PC-9 (cell line): Measurements from ENCODE around the gene MBNL1. TPM values are rescaled to one million over a fixed set of nuclear protein-coding genes. Genes with fewer than 3 reads are reported as not detected.

ENCODE experiments used
- BruUV-seq: library from RNA; stranded (reverse); fragments of 400-500 nt; replicated peaks from 2 replicates; lab custom pipeline; 2021; lab: Mats Ljungman, UMichigan
- CTCF ChIA-PET: fragments of 300-600 bp; sonication (Branson Sonifier 250); formaldehyde crosslinking; loops from one replicate; lab custom pipeline; 2022; ENCODE audit warnings: antibody characterized with exemption; lab: Charles Lee
- POLR2A ChIA-PET: fragments of 300-600 bp; sonication (Branson Sonifier 250); formaldehyde crosslinking; loops from one replicate; lab custom pipeline; 2022; ENCODE audit warnings: antibody characterized with exemption; ENCODE audit not compliant: unreplicated experiment; lab: Charles Lee
- DNase-seq, 2 experiments: peaks; one replicate each; pipeline versions ENCODE4 v3.0.0 to v3.0.0-alpha.2; 2015 to 2022; ENCODE audit warnings: mixed read lengths in 1 of 2
- H2AFZ ChIP-seq: fragments of 200-600 bp; sonication (generic); 2 replicates; pipeline ENCODE4 v1.8.1; 2017; ENCODE audit warnings: antibody characterized with exemption
- H3F3A ChIP-seq: fragments of 200-600 bp; sonication (generic); 2 replicates; pipeline ENCODE4 v1.8.1; 2017; ENCODE audit warnings: antibody characterized with exemption, mild to moderate bottlenecking, low read depth; ENCODE audit not compliant: insufficient read depth
- H3K27ac ChIP-seq: fragments of 200-600 bp; sonication (generic); 2 replicates; pipeline ENCODE4 v1.6.1; 2016; ENCODE audit warnings: mixed run types
- H3K27me3 ChIP-seq: fragments of 200-600 bp; sonication (generic); 2 replicates; pipeline ENCODE4 v1.6.1; 2016; ENCODE audit warnings: low read depth, mixed run types; ENCODE audit not compliant: insufficient read depth
- H3K36me3 ChIP-seq: fragments of 200-600 bp; sonication (generic); 2 replicates; pipeline ENCODE4 v1.6.1; 2016; ENCODE audit warnings: low read depth, mixed run types
- H3K4me1 ChIP-seq: fragments of 200-600 bp; sonication (generic); replicated peaks from 2 replicates; pipeline ENCODE4 v1.6.1; 2016; ENCODE audit warnings: mixed run types; ENCODE audit not compliant: insufficient read depth
- H3K4me2 ChIP-seq: fragments of 200-600 bp; sonication (generic); 2 replicates; pipeline ENCODE4 v1.6.1; 2017; ENCODE audit warnings: mixed run types
- H3K4me3 ChIP-seq: fragments of 200-600 bp; sonication (generic); 2 replicates; pipeline ENCODE4 v1.6.1; 2016; ENCODE audit warnings: mixed run types
- H3K79me2 ChIP-seq: fragments of 200-600 bp; sonication (generic); 2 replicates; pipeline ENCODE4 v1.6.1; 2017; ENCODE audit warnings: low read depth, mixed run types
- H3K9me2 ChIP-seq: fragments of 200-600 bp; sonication (generic); 2 replicates; pipeline ENCODE4 v1.8.1; 2017; ENCODE audit warnings: mild to moderate bottlenecking; ENCODE audit not compliant: insufficient read depth
- H3K9me3 ChIP-seq: fragments of 200-600 bp; sonication (generic); 2 replicates; pipeline ENCODE4 v1.8.1; 2016; ENCODE audit warnings: low read depth; ENCODE audit not compliant: insufficient read depth
- H4K20me1 ChIP-seq: fragments of 200-600 bp; sonication (generic); 2 replicates; pipeline ENCODE4 v1.8.1; 2017; ENCODE audit not compliant: insufficient read depth
- EZH2 ChIP-seq: fragments of 200-600 bp; sonication (generic); IDR thresholded peaks from 2 replicates; pipeline ENCODE4 v1.8.0; 2017; ENCODE audit warnings: antibody characterized with exemption, low read depth
- intact Hi-C: fragments of 100-400 bp; cut with micrococcal nuclease; formaldehyde crosslinking; loops from one replicate; pipeline ENCODE4 v1.10.0; 2022; ENCODE audit not compliant: unreplicated experiment
- total RNA-seq: library from RNA; stranded (reverse); gene quantifications from 2 replicates; pipeline ENCODE4 v1.2.3, GENCODE V29; 2021
- TF ChIP-seq, protein P1 (sequence below): fragments of 200-600 bp; sonication (generic); conservative IDR thresholded peaks from 2 replicates; pipeline ENCODE4 v1.6.1; 2017; ENCODE audit warnings: mixed run types, antibody characterized with exemption, mild to moderate bottlenecking, moderate library complexity

MBNL1 gene
- total RNA-seq, 1 experiment from 2014 or later: 176 TPM

DNA sequence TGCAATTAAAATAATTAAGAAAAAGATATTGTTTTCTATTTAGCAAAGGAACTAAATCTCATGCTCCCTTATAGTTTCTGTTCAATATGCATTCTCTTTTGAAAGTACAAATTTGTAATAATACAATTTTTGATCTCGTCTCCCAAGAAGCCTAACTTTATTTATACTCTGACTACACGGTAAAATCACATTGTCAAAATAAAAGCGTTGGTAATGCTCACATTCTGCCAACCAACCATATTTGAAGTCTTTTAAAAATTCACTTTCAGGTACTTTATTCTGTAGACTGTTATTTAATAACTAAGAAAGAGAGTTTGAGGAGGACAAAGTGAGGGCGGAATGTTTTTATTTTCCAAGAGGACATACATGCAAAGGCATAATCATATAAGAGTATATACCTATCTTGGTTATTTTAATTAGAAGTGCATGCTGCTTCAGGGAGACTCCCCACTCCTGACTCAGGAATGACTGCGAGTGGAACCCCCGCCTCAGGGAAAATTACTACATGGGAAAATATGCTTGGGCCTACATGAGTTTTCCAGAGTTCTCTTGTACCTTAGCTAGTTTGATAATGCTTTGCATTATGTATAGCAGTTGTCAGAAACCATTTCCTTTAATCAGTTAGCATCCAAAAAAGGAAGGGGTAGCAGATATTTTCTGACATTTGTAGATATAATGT, 19.3 kb downstream of the MBNL1 start:
- Histone ChIP-seq H2AFZ (no peak overlapping the region), H4K20me1 (peaks cover 11% of the 10 kb centered on the region; the same call in 1 of the 2 replicates), H3F3A (peaks cover 10% of the 10 kb centered on the region), H3K4me3 (no peak overlapping the region), H3K9me3 (no peaks in the 10 kb centered on the region), H3K9me2 (no peaks in the 10 kb centered on the region), H3K4me1 (peaks cover 8% of the 10 kb centered on the region), H3K27me3 (no peaks in the 10 kb centered on the region), H3K4me2 (no peak overlapping the region), H3K36me3 (0 out of 2 replicates have a peak, but pooled peaks cover 2% of the 10 kb centered on the region), H3K27ac (no peak overlapping the region), H3K79me2 (peaks cover 95% of the 10 kb centered on the region)
- ChIA-PET POLR2A (interaction anchor here (0.7 kb wide), 1 partner anchor 18 kb away, joined by 4 read pairs; no protein-coding TSS in a partner anchor), CTCF (no interaction called here)
- TF ChIP-seq, protein P1, sequence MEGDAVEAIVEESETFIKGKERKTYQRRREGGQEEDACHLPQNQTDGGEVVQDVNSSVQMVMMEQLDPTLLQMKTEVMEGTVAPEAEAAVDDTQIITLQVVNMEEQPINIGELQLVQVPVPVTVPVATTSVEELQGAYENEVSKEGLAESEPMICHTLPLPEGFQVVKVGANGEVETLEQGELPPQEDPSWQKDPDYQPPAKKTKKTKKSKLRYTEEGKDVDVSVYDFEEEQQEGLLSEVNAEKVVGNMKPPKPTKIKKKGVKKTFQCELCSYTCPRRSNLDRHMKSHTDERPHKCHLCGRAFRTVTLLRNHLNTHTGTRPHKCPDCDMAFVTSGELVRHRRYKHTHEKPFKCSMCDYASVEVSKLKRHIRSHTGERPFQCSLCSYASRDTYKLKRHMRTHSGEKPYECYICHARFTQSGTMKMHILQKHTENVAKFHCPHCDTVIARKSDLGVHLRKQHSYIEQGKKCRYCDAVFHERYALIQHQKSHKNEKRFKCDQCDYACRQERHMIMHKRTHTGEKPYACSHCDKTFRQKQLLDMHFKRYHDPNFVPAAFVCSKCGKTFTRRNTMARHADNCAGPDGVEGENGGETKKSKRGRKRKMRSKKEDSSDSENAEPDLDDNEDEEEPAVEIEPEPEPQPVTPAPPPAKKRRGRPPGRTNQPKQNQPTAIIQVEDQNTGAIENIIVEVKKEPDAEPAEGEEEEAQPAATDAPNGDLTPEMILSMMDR: no peak
- TF ChIP-seq EZH2: no peak
- intact Hi-C loops: no loop called here
- DNase-seq: no peak
- no TSS peak for BruUV-seq

DNA sequence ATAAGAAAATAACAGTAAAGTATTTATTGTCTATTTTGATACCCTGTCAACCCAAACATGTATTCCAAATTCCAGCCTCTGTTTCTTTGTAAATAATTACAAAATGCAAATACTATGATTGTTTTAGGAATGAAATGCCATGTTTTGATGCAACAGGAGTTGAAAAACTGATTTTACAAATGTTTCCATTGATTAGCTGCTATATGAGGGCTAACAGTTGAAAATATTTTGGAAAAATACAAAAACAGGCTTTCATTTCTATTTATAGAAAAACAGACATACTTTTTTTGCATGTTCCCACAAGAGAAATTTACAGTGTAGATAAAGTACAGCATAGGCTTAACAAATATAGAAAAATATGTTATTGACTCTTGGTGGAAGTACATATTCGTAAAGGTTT, 20.0 kb downstream of the MBNL1 start:
- H3K79me2 ChIP-seq: peaks cover 95% of the 10 kb centered on the region
- CTCF ChIA-PET: no interaction called here
- DNase-seq: no peak
- no peak overlapping the region for H3K4me3 ChIP-seq
- BruUV-seq: no TSS peak
- H3F3A ChIP-seq: peaks cover 5% of the 10 kb centered on the region; the same call in 1 of the 2 replicates
- intact Hi-C loops: no loop called here
- no peak overlapping the region for H2AFZ ChIP-seq
- no peak overlapping the region for H3K27ac ChIP-seq
- no peaks in the 10 kb centered on the region for H3K27me3 ChIP-seq
- TF ChIP-seq, protein P1: no peak
- no peak for TF ChIP-seq EZH2
- H3K9me3 ChIP-seq: no peaks in the 10 kb centered on the region
- H3K9me2 ChIP-seq: no peaks in the 10 kb centered on the region
- H3K4me2 ChIP-seq: no peak overlapping the region
- peaks cover 10% of the 10 kb centered on the region for H4K20me1 ChIP-seq
- peaks cover 2% of the 10 kb centered on the region for H3K4me1 ChIP-seq
- POLR2A ChIA-PET: interaction anchor here (0.7 kb wide), 1 partner anchor 18 kb away, joined by 4 read pairs; no protein-coding TSS in a partner anchor
- peaks cover 2% of the 10 kb centered on the region; the same call in 1 of the 2 replicates for H3K36me3 ChIP-seq

DNA sequence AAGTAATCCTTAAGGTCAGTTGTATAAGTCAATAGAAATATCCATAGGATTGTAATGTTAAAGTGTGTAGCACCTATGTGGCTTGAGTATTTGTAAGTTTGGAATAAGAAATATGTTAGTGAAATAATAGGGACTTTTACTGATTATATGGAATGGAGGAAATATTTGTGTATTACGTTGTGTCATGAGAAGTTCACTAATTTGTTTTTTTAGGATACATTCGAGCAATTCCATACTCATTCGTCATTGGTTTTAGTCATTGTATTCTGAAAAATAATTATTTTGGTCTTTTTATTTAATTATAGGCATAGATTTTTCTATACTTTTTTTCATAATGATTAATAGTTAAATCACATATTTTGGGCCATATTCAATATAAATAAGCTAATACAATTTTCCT, 21.0 kb downstream of the MBNL1 start:
- BruUV-seq: no TSS peak
- DNase-seq: no peak
- Histone ChIP-seq H3K4me3 (no peak overlapping the region), H3K27ac (no peak overlapping the region), H3K9me2 (no peaks in the 10 kb centered on the region), H4K20me1 (peaks cover 10% of the 10 kb centered on the region), H3K4me1 (no peaks in the 10 kb centered on the region), H3K36me3 (no peaks in the 10 kb centered on the region; the same call in 1 of the 2 replicates), H3K27me3 (no peaks in the 10 kb centered on the region), H3K4me2 (no peak overlapping the region), H3K9me3 (no peaks in the 10 kb centered on the region), H3K79me2 (peaks cover 90% of the 10 kb centered on the region), H2AFZ (no peak overlapping the region), H3F3A (peaks cover 3% of the 10 kb centered on the region; the same call in 1 of the 2 replicates)
- intact Hi-C loops: no loop called here
- TF ChIP-seq EZH2: no peak
- TF ChIP-seq, protein P1: no peak
- ChIA-PET POLR2A (interaction anchor here (0.6 kb wide), 1 partner anchor 643 kb away, joined by 5 read pairs; no protein-coding TSS in a partner anchor), CTCF (no interaction called here)
